IMR-90 (cell line): ENCODE results near the gene RAET1G. TPM values are rescaled to one million over a fixed set of nuclear protein-coding genes. Genes with fewer than 3 reads are reported as not detected.
"Not testable (repeated sequence)": the region's sequence is repeated elsewhere in the genome, so short reads cannot be mapped to it uniquely, and the experiment has no call there.

Source experiments
- ATAC-seq: fragments of 200-7000 bp; cut with Tn5 transposase; 2 replicates; pipeline ENCODE4 v1.9.1; 2020; ENCODE audit warnings: low read depth, mild to moderate bottlenecking, moderate library complexity
- BruUV-seq: library from RNA; stranded (reverse); fragments of 400-500 nt; replicated peaks from 2 replicates; lab custom pipeline; 2021; lab: Mats Ljungman, UMichigan
- CTCF ChIA-PET: fragments of 300-600 bp; formaldehyde crosslinking; extraction: SDS; loops from one replicate; lab custom pipeline; 2021; ENCODE audit warnings: antibody characterized with exemption; lab: Yijun Ruan, JAX
- POLR2A ChIA-PET: fragments of 300-600 bp; sonication (Branson Sonifier 250); formaldehyde crosslinking; loops from one replicate; lab custom pipeline; 2022; ENCODE audit warnings: antibody characterized with exemption; ENCODE audit not compliant: unreplicated experiment; lab: Charles Lee
- DNase-seq: peaks from one replicate; pipeline ENCODE4 v3.0.0; 2013
- H2AFZ ChIP-seq: replicated peaks from 2 replicates; pipeline ENCODE3; 2013; ENCODE audit warnings: low read length, mild to moderate bottlenecking; ENCODE audit not compliant: poor library complexity
- H2AK5ac ChIP-seq: 2 replicates; pipeline ENCODE4 v1.6.1; 2013; ENCODE audit warnings: low read depth, low read length, inconsistent platforms
- H2AK9ac ChIP-seq: replicated peaks from 2 replicates; pipeline ENCODE3; 2013; ENCODE audit warnings: mild to moderate bottlenecking, low read depth, low read length, moderate library complexity; ENCODE audit not compliant: poor library complexity
- H2BK120ac ChIP-seq: 2 replicates; pipeline ENCODE4 v1.6.1; 2013; ENCODE audit warnings: low read depth, low read length, inconsistent platforms
- H2BK15ac ChIP-seq: 3 replicates; pipeline ENCODE4 v1.6.1; 2013; ENCODE audit warnings: low read depth, low read length, inconsistent platforms
- H2BK20ac ChIP-seq: 2 replicates; pipeline ENCODE4 v1.6.1; 2013; ENCODE audit warnings: low read depth, mild to moderate bottlenecking, inconsistent platforms, low read length, moderate library complexity
- H2BK5ac ChIP-seq: 2 replicates; pipeline ENCODE4 v1.6.1; 2013; ENCODE audit warnings: mild to moderate bottlenecking, low read depth, low read length, inconsistent platforms; ENCODE audit not compliant: poor library complexity, severe bottlenecking
- H3K14ac ChIP-seq: replicated peaks from 2 replicates; pipeline ENCODE4 v1.6.1; 2013; ENCODE audit warnings: low read depth, low read length, inconsistent platforms
- H3K18ac ChIP-seq: 2 replicates; pipeline ENCODE4 v1.6.1; 2013; ENCODE audit warnings: low read depth, low read length, control low read depth
- H3K23ac ChIP-seq: 2 replicates; pipeline ENCODE4 v1.6.1; 2013; ENCODE audit warnings: low read depth, low read length, inconsistent platforms
- H3K27ac ChIP-seq: 2 replicates; pipeline ENCODE4 v1.5.1; 2013; ENCODE audit warnings: mild to moderate bottlenecking, control low read depth, low read length; ENCODE audit not compliant: insufficient read depth
- H3K27me3 ChIP-seq: 2 replicates; pipeline ENCODE4 v1.6.1; 2013; ENCODE audit warnings: low read length; ENCODE audit not compliant: control insufficient read depth, insufficient read depth
- H3K36me3 ChIP-seq: 2 replicates; pipeline ENCODE4 v1.6.1; 2013; ENCODE audit warnings: low read length, mixed read lengths; ENCODE audit not compliant: control insufficient read depth, insufficient read depth
- H3K4ac ChIP-seq: 2 replicates; pipeline ENCODE4 v1.6.1; 2013; ENCODE audit warnings: low read depth, low read length, inconsistent platforms
- H3K4me1 ChIP-seq: 2 replicates; pipeline ENCODE4 v1.6.1; 2013; ENCODE audit warnings: low read length, mixed read lengths; ENCODE audit not compliant: control insufficient read depth, insufficient read depth
- H3K4me2 ChIP-seq: 2 replicates; pipeline ENCODE4 v1.6.1; 2013; ENCODE audit warnings: low read depth, mild to moderate bottlenecking, control low read depth, low read length, moderate library complexity
- H3K4me3 ChIP-seq: 2 replicates; pipeline ENCODE4 v1.5.1; 2013; ENCODE audit warnings: low read depth, mild to moderate bottlenecking, control low read depth, low read length, moderate library complexity; ENCODE audit not compliant: insufficient read depth
- H3K56ac ChIP-seq: 2 replicates; pipeline ENCODE4 v1.6.1; 2013; ENCODE audit warnings: low read length, inconsistent platforms; ENCODE audit not compliant: insufficient read depth; ENCODE audit errors: extremely low read depth
- H3K79me1 ChIP-seq, 2 experiments: 2 replicates each; pipeline ENCODE4 v1.6.1; 2013; ENCODE audit warnings: low read length in 2 of 2, inconsistent platforms in 1 of 2, low read depth in 1 of 2
- H3K9ac ChIP-seq: 2 replicates; pipeline ENCODE4 v1.6.1; 2013; ENCODE audit warnings: low read depth, low read length, control low read depth
- H3K9me1 ChIP-seq: 2 replicates; pipeline ENCODE4 v1.6.1; 2013; ENCODE audit warnings: low read length, inconsistent platforms; ENCODE audit not compliant: insufficient read depth
- H3K9me3 ChIP-seq: 2 replicates; pipeline ENCODE4 v1.6.1; 2013; ENCODE audit warnings: low read length; ENCODE audit not compliant: control insufficient read depth, insufficient read depth
- H4K20me1 ChIP-seq: 2 replicates; pipeline ENCODE4 v1.6.1; 2013; ENCODE audit warnings: low read length, inconsistent platforms; ENCODE audit not compliant: insufficient read depth
- H4K5ac ChIP-seq: 2 replicates; pipeline ENCODE4 v1.6.1; 2013; ENCODE audit warnings: mild to moderate bottlenecking, low read depth, low read length, control low read depth
- H4K8ac ChIP-seq, 2 experiments: 2 replicates each; pipeline ENCODE4 v1.6.1; 2013; ENCODE audit warnings: low read depth in 2 of 2, low read length in 2 of 2, control low read depth in 1 of 2, inconsistent platforms in 1 of 2
- H4K91ac ChIP-seq: 2 replicates; pipeline ENCODE4 v1.6.1; 2013; ENCODE audit warnings: low read depth, low read length, inconsistent platforms; ENCODE audit not compliant: insufficient read depth
- WGBS, 2 experiments: methylation state at CpG; one replicate each; pipeline versions ENCODE4 v1.1.5 to v1.1.7; 2013; ENCODE audit warnings: missing lambda C conversion rate in 2 of 2; ENCODE audit not compliant: insufficient read length in 1 of 2; ENCODE audit errors: extremely low coverage in 2 of 2; 5-methylcytosine and 5-hydroxymethylcytosine counted together
- dilution Hi-C: fragments of 300-500 bp; cut with HindIII; formaldehyde crosslinking; loops from one replicate; pipeline ENCODE4 v1.14.3; 2018; ENCODE audit warnings: low sequenced_read_pairs; ENCODE audit not compliant: unreplicated experiment
- in situ Hi-C: fragments of 300-500 bp; cut with MboI; formaldehyde crosslinking; loops from 3 replicates; pipeline ENCODE4 v1.14.3; 2019; ENCODE audit warnings: low sequenced_read_pairs, inconsistent platforms, mixed read lengths
- intact Hi-C: fragments of 100-400 bp; cut with micrococcal nuclease; formaldehyde crosslinking; loops from 2 replicates; pipeline ENCODE4 v1.10.0; 2022
- polyA plus RNA-seq, 3 experiments: library from polyadenylated mRNA; depleted of rRNA; stranded (reverse); fragments of >200 nt; gene quantifications; 2 replicates each; pipeline ENCODE4 v1.2.3, GENCODE V29; 2012; ENCODE audit warnings: low replicate concordance in 1 of 3
- total RNA-seq: library from RNA; depleted of rRNA; stranded (reverse); fragments of >200 nt; gene quantifications from 2 replicates; pipeline ENCODE4 v1.2.3, GENCODE V29; 2012

Gene RAET1G
- total and polyA plus RNA-seq, 2 of the 4 experiments (the other 2 are of a cell fraction): 1.3 to 4.2 TPM

- H4K5ac ChIP-seq, H2AK9ac ChIP-seq, H3K27ac ChIP-seq, H2BK5ac ChIP-seq, H4K91ac ChIP-seq, H3K36me3 ChIP-seq, H2BK20ac ChIP-seq, H4K8ac ChIP-seq, H3K18ac ChIP-seq, H3K9me3 ChIP-seq, H3K4me2 ChIP-seq, H3K23ac ChIP-seq, H2AFZ ChIP-seq, H4K20me1 ChIP-seq, ATAC-seq, DNase-seq, H2BK120ac ChIP-seq, H3K14ac ChIP-seq, CTCF ChIA-PET, POLR2A ChIA-PET, dilution Hi-C loops, H2BK15ac ChIP-seq, H3K9ac ChIP-seq, H3K4ac ChIP-seq, in situ Hi-C loops, H3K4me3 ChIP-seq, intact Hi-C loops, H3K56ac ChIP-seq, H2AK5ac ChIP-seq, H3K27me3 ChIP-seq, BruUV-seq: not testable (repeated sequence)
- Histone ChIP-seq H3K4me1 (peaks cover 31% of the 10 kb centered on the region), H3K9me1 (peaks cover 19% of the 10 kb centered on the region), H3K79me1 (peaks cover 0 to 11% of the 10 kb centered on the region in 2 experiments; a peak in 1 of 4 replicates)
- 100% methylated on average over 1 of the region's 6 CpGs; no CpG with 5 or more reads in 1 of the 2 experiments for WGBS, 2 experiments
These were observed 31.1 kb downstream of the RAET1G start for GRCh38 chr6:149891864-149892263.
